K562 (cell line): ENCODE results near the gene SLC35D2.

Source experiments
- LEF1 ChIP-seq: fragments of 450-650 bp; IDR thresholded peaks from 2 replicates; pipeline ENCODE4 v1.6.1; 2016; ENCODE audit warnings: mild to moderate bottlenecking
- POLR2AphosphoS5 ChIP-seq: IDR thresholded peaks from 2 replicates; pipeline ENCODE4 v1.6.1; 2011; ENCODE audit warnings: mild to moderate bottlenecking, low read depth, low read length, moderate library complexity; ENCODE audit not compliant: control insufficient read depth, insufficient read depth
- SIN3A ChIP-seq, 2 experiments: fragments of 150-350 bp in 1 of 2; IDR thresholded peaks; 2 replicates each; pipeline ENCODE4 v1.6.1; 2011 to 2016; ENCODE audit warnings: borderline replicate concordance in 2 of 2, low read depth in 2 of 2, low read length in 2 of 2, mild to moderate bottlenecking in 2 of 2, moderate library complexity in 2 of 2; ENCODE audit not compliant: control insufficient read depth in 1 of 2
- SMAD4 ChIP-seq: fragments of 250-450 bp; sonication (Bioruptor Pico); conservative IDR thresholded peaks from 2 replicates; pipeline ENCODE4 v1.8.0; 2021; ENCODE audit warnings: inconsistent platforms, mild to moderate bottlenecking, moderate library complexity
- TAF1 ChIP-seq: IDR thresholded peaks from 2 replicates; pipeline ENCODE4 v1.6.1; 2011; ENCODE audit warnings: mild to moderate bottlenecking, low read length, moderate library complexity; ENCODE audit not compliant: insufficient read depth, control insufficient read depth, severe bottlenecking; ENCODE audit errors: extremely low read depth
- ZNF431 ChIP-seq: sonication (generic); formaldehyde crosslinking; IDR thresholded peaks from 2 replicates; pipeline ENCODE4 v1.8.0; 2022; ENCODE audit warnings: mild to moderate bottlenecking, missing genetic modification reagents

GRCh38 chr9:96418083-96418919 is 34.8 kb upstream of the SLC35D2 start, which contains the start of gene ZNF367:
- TF ChIP-seq LEF1 (no peak), POLR2AphosphoS5 (peak; percentile 65; the same call in 1 of the 2 replicates), SMAD4 (peak; percentile 19; the same call in 1 of the 2 replicates), ZNF431 (CRISPR knock-in tag) (0 out of 2 replicates have a peak, but pooled peaks have one; percentile 61), SIN3A (IDR thresholded peaks at IDR 0.05; ENCODE audit: borderline replicate concordance in 2 of 2, control insufficient read depth in 1 of 2, low read depth in 2 of 2, low read length in 2 of 2) (peak; percentile 18 to 51; a peak in 2 of 4 replicates), TAF1 (peak; percentile 89)
